ENCODE data around the gene CFAP299.

- no peak for TF ChIP-seq POLR2A (IDR thresholded peaks at IDR 0.05)
- TF ChIP-seq, protein P1, sequence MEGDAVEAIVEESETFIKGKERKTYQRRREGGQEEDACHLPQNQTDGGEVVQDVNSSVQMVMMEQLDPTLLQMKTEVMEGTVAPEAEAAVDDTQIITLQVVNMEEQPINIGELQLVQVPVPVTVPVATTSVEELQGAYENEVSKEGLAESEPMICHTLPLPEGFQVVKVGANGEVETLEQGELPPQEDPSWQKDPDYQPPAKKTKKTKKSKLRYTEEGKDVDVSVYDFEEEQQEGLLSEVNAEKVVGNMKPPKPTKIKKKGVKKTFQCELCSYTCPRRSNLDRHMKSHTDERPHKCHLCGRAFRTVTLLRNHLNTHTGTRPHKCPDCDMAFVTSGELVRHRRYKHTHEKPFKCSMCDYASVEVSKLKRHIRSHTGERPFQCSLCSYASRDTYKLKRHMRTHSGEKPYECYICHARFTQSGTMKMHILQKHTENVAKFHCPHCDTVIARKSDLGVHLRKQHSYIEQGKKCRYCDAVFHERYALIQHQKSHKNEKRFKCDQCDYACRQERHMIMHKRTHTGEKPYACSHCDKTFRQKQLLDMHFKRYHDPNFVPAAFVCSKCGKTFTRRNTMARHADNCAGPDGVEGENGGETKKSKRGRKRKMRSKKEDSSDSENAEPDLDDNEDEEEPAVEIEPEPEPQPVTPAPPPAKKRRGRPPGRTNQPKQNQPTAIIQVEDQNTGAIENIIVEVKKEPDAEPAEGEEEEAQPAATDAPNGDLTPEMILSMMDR (IDR thresholded peaks at IDR 0.05) = no peak
Measured at GRCh38 chr4:80489798-80490197, 154.3 kb downstream of the CFAP299 start.

Measured in Peyer's patch (tissue), 4 donors.